Measurements from ENCODE around the gene ZNF273. TPM values are rescaled to one million over a fixed set of nuclear protein-coding genes. Genes with fewer than 3 reads are reported as not detected.

ZNF273 gene
- polyA plus RNA-seq, 1 of the 3 experiments (the other 2 are of a cell fraction): 2.3 TPM

DNA sequence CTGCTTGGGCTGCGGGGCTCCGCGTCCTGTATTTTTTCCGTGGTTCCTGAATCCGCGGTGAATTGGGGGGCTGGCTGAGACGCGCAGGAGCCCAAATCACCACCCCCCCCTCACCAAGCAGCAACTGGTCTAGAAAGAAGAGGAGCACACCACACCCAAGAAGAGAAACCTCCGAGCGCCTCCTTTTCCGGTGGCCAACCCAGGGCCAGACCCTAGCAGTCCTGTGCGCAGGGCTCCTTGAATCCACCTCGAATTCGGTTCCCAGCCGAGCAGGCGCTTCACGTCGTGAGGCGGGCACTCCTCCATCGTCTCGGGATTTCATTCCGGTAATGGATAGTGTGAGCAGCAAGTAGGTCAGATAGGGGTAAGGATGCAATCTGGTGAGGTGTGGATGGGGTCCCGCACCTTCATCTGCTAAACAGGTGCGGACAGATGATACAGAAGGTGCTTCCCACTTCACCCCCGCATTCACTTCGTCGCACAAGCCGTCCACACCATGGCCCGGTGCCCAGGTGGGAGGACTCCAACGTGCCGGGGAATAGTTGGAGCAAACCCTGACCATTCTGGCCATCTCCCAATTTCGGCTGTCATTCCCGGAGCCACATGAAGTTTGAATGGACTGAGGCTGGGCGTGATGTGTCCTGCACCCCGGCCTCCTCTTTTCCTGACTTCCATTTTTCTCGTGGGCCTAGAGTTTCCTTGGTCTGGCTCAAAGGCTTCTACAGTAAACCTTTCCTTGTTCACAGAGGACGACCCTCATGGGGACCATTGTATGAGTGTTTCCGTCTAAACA, 19.8 kb upstream of the ZNF273 start:
- Histone ChIP-seq H3K36me3 (replicated peaks in 1 of 2; ENCODE audit: control insufficient read depth in 1 of 2, insufficient read depth in 2 of 2, low read length in 1 of 2) (no peaks in the 10 kb centered on the region), H3K4me1 (ENCODE audit: control insufficient read depth in 1 of 2, insufficient read depth in 2 of 2, low read depth in 1 of 2, low read length in 1 of 2) (no peaks in the 10 kb centered on the region), H3K9me3 (no peaks in the 10 kb centered on the region), H3K9me2 (no peaks in the 10 kb centered on the region), H4K20me1 (ENCODE audit: insufficient read depth) (no peaks in the 10 kb centered on the region), H3K4me2 (no peak overlapping the region), H3K79me2 (ENCODE audit: insufficient read depth) (no peaks in the 10 kb centered on the region), H3K4me3 (ENCODE audit: low read depth in 2 of 2, low read length in 1 of 2) (no peak overlapping the region), H3F3A (replicated peaks; ENCODE audit: insufficient read depth) (no peaks in the 10 kb centered on the region), H3K27me3 (ENCODE audit: insufficient read depth) (no peaks in the 10 kb centered on the region; the same call in 1 of the 2 replicates), H3K9ac (no peak overlapping the region), H3K27ac (ENCODE audit: low read depth in 2 of 2, low read length in 1 of 2) (no peak overlapping the region), H2AFZ (ENCODE audit: low read depth) (no peak overlapping the region)
- DNase-seq: peak; percentile 19
- ChIA-PET CTCF (no interaction called here), POLR2A (no interaction called here)
- no peak for TF ChIP-seq FOSL2 (IDR thresholded peaks at IDR 0.05; ENCODE audit: borderline replicate concordance, low read depth)
- no peak for TF ChIP-seq FOXJ3 (CRISPR knock-in tag; IDR thresholded peaks at IDR 0.05)
- TF ChIP-seq GATA2 (CRISPR knock-in tag; IDR thresholded peaks at IDR 0.05): no peak
- TF ChIP-seq, protein P1, sequence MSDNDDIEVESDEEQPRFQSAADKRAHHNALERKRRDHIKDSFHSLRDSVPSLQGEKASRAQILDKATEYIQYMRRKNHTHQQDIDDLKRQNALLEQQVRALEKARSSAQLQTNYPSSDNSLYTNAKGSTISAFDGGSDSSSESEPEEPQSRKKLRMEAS (IDR thresholded peaks at IDR 0.05; ENCODE audit: low read depth): no peak
- TF ChIP-seq ELF1 (IDR thresholded peaks at IDR 0.05): no peak
- no peak for TF ChIP-seq SMC3 (IDR thresholded peaks at IDR 0.05; ENCODE audit: low read depth, low read length)
- TF ChIP-seq MXI1 (IDR thresholded peaks at IDR 0.05; ENCODE audit: low read depth, low read length): no peak
- TF ChIP-seq YY1 (IDR thresholded peaks at IDR 0.05; ENCODE audit: low read depth): no peak
- no peak for TF ChIP-seq SIN3A (IDR thresholded peaks at IDR 0.05; ENCODE audit: borderline replicate concordance, low read depth, low read length)
- no peak for TF ChIP-seq TAF1 (IDR thresholded peaks at IDR 0.05; ENCODE audit: borderline replicate concordance, low read depth, low read length)
- TF ChIP-seq, protein P2, sequence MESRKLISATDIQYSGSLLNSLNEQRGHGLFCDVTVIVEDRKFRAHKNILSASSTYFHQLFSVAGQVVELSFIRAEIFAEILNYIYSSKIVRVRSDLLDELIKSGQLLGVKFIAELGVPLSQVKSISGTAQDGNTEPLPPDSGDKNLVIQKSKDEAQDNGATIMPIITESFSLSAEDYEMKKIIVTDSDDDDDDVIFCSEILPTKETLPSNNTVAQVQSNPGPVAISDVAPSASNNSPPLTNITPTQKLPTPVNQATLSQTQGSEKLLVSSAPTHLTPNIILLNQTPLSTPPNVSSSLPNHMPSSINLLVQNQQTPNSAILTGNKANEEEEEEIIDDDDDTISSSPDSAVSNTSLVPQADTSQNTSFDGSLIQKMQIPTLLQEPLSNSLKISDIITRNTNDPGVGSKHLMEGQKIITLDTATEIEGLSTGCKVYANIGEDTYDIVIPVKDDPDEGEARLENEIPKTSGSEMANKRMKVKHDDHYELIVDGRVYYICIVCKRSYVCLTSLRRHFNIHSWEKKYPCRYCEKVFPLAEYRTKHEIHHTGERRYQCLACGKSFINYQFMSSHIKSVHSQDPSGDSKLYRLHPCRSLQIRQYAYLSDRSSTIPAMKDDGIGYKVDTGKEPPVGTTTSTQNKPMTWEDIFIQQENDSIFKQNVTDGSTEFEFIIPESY (IDR thresholded peaks at IDR 0.05; ENCODE audit: borderline replicate concordance, low read depth): no peak
- no peak for TF ChIP-seq JUND (IDR thresholded peaks at IDR 0.05)
- 73% methylated on average over 38 of the region's 38 CpGs for WGBS (ENCODE audit: low lambda C conversion rate)

DNA sequence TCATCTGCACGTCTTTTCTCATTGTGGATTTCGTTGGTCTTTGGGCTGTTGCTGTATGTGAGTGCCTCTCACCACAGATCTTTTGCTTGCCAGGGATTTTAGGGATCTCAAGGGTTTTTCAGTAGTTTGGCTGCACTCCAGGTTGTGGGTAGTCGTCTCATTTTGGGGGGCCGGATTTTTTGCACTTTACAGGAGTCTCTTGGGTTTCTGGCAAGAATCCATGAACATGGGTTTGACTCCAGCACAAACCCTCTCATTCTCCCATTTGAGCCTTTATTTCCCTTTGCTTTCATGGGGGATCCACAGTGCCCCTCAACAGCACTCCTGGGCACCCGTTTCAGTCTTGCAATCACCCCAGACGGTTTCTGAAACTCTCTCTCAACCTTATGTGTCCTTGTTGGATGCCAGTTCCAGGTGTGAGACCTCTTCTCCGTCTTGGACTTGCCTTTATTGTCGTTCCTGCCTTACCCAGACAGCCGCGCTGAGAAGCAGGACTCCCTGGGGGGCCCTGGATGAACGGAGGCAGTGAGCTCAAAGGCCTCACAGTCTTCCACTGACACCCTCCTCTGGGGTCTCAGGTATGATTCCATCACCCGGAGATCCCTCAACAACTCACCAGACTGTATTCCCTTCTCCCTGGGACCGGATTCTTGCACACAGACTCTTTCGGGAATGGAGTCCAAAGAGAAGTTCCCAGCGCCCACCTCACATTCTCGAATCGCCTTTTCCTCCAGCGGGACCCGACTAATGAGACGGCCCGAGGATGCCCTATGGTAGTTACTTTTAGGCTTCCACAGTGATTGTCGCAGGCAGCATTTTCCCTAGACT, 18.8 kb upstream of the ZNF273 start:
- no peak overlapping the region for H2AFZ ChIP-seq (ENCODE audit: low read depth)
- CTCF ChIA-PET: no interaction called here
- no peaks in the 10 kb centered on the region for H3K79me2 ChIP-seq (ENCODE audit: insufficient read depth)
- POLR2A ChIA-PET: no interaction called here
- no peak overlapping the region for H3K4me2 ChIP-seq
- peak; percentile 14 for DNase-seq
- no peaks in the 10 kb centered on the region for H3K4me1 ChIP-seq (ENCODE audit: control insufficient read depth in 1 of 2, insufficient read depth in 2 of 2, low read depth in 1 of 2, low read length in 1 of 2)
- no peak overlapping the region for H3K27ac ChIP-seq (ENCODE audit: low read depth in 2 of 2, low read length in 1 of 2)
- no peaks in the 10 kb centered on the region; the same call in 1 of the 2 replicates for H3K27me3 ChIP-seq (ENCODE audit: insufficient read depth)
- no peaks in the 10 kb centered on the region for H3K9me3 ChIP-seq
- H3K9me2 ChIP-seq: no peaks in the 10 kb centered on the region
- no peak overlapping the region for H3K9ac ChIP-seq
- H3K4me3 ChIP-seq (ENCODE audit: low read depth in 2 of 2, low read length in 1 of 2): no peak overlapping the region
- no peaks in the 10 kb centered on the region for H3F3A ChIP-seq (replicated peaks; ENCODE audit: insufficient read depth)
- no peaks in the 10 kb centered on the region for H3K36me3 ChIP-seq (replicated peaks in 1 of 2; ENCODE audit: control insufficient read depth in 1 of 2, insufficient read depth in 2 of 2, low read length in 1 of 2)
- 55% methylated on average over 22 of the region's 22 CpGs for WGBS (ENCODE audit: low lambda C conversion rate)
- H4K20me1 ChIP-seq (ENCODE audit: insufficient read depth): no peaks in the 10 kb centered on the region
- TF ChIP-seq, protein P3, sequence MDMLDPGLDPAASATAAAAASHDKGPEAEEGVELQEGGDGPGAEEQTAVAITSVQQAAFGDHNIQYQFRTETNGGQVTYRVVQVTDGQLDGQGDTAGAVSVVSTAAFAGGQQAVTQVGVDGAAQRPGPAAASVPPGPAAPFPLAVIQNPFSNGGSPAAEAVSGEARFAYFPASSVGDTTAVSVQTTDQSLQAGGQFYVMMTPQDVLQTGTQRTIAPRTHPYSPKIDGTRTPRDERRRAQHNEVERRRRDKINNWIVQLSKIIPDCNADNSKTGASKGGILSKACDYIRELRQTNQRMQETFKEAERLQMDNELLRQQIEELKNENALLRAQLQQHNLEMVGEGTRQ (IDR thresholded peaks at IDR 0.05; ENCODE audit: borderline replicate concordance, low read depth, low read length): no peak
- TF ChIP-seq RXRA (IDR thresholded peaks at IDR 0.05; ENCODE audit: borderline replicate concordance, low read depth) (no peak), EP300 (IDR thresholded peaks at IDR 0.05; ENCODE audit: borderline replicate concordance in 1 of 2, low read depth in 1 of 2, low read length in 1 of 2) (no peak), RCOR1 (IDR thresholded peaks at IDR 0.05; ENCODE audit: low read length) (no peak), RFX5 (IDR thresholded peaks at IDR 0.05; ENCODE audit: low read length) (no peak), SMC3 (IDR thresholded peaks at IDR 0.05; ENCODE audit: low read depth, low read length) (no peak), TEAD4 (IDR thresholded peaks at IDR 0.05; ENCODE audit: borderline replicate concordance, insufficient read depth) (no peak), YY1 (IDR thresholded peaks at IDR 0.05; ENCODE audit: low read depth) (no peak), POLR2AphosphoS5 (IDR thresholded peaks at IDR 0.05; ENCODE audit: low read depth, low read length) (no peak), MXI1 (IDR thresholded peaks at IDR 0.05; ENCODE audit: low read depth, low read length) (no peak), NFIC (IDR thresholded peaks at IDR 0.05; ENCODE audit: borderline replicate concordance) (no peak)
- TF ChIP-seq, protein P4, sequence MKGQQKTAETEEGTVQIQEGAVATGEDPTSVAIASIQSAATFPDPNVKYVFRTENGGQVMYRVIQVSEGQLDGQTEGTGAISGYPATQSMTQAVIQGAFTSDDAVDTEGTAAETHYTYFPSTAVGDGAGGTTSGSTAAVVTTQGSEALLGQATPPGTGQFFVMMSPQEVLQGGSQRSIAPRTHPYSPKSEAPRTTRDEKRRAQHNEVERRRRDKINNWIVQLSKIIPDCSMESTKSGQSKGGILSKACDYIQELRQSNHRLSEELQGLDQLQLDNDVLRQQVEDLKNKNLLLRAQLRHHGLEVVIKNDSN (IDR thresholded peaks at IDR 0.05; ENCODE audit: borderline replicate concordance, low read depth): no peak
- TF ChIP-seq, protein P5, sequence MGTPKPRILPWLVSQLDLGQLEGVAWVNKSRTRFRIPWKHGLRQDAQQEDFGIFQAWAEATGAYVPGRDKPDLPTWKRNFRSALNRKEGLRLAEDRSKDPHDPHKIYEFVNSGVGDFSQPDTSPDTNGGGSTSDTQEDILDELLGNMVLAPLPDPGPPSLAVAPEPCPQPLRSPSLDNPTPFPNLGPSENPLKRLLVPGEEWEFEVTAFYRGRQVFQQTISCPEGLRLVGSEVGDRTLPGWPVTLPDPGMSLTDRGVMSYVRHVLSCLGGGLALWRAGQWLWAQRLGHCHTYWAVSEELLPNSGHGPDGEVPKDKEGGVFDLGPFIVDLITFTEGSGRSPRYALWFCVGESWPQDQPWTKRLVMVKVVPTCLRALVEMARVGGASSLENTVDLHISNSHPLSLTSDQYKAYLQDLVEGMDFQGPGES (IDR thresholded peaks at IDR 0.05; ENCODE audit: low read depth, low read length): no peak

All from SK-N-SH (cell line).